Cardiac muscle cell (in vitro differentiated cells and primary cell): ENCODE results near the gene ABHD5. TPM values are rescaled to one million over a fixed set of nuclear protein-coding genes. Genes with fewer than 3 reads are reported as not detected.
A peak's percentile ranks its signal among the peaks of the same experiment; 100 is the strongest.

ENCODE experiments used
- DNase-seq, 2 donors: peaks; one replicate each; pipeline versions ENCODE4 v3.0.0 to v3.0.0-alpha.2; 2010 to 2017; ENCODE audit warnings: low read depth in 1 of 2, low spot score in 1 of 2
- H3K27ac ChIP-seq: fragments of 200-600 bp; sonication (generic); 2 replicates; pipeline ENCODE4 v1.5.1; 2016
- H3K27me3 ChIP-seq: fragments of 200-600 bp; sonication (generic); 2 replicates; pipeline ENCODE4 v1.6.0; 2016; ENCODE audit warnings: control low read depth
- H3K36me3 ChIP-seq: fragments of 200-600 bp; sonication (generic); 2 replicates; pipeline ENCODE4 v1.5.1; 2016; ENCODE audit warnings: control low read depth
- H3K4me1 ChIP-seq: fragments of 200-600 bp; sonication (generic); 2 replicates; pipeline ENCODE4 v1.8.1; 2017; ENCODE audit warnings: low read depth, mild to moderate bottlenecking, mixed run types
- H3K4me3 ChIP-seq: fragments of 200-600 bp; sonication (generic); 2 replicates; pipeline ENCODE4 v1.5.1; 2016; ENCODE audit warnings: mild to moderate bottlenecking
- H3K9me3 ChIP-seq: fragments of 200-600 bp; sonication (generic); 2 replicates; pipeline ENCODE4 v1.5.1; 2017; ENCODE audit warnings: low read depth, mild to moderate bottlenecking, control low read depth
- polyA plus RNA-seq: library from polyadenylated mRNA; unstranded; fragments of >200 nt; fragmentation: Nextera tagmentation; extraction: Ambion mirVana; gene quantifications from 2 replicates; pipeline ENCODE4 v1.2.1, GENCODE V29; 2016
- total RNA-seq: library from RNA; depleted of rRNA; stranded (reverse); fragments of >200 nt; gene quantifications from 2 replicates; pipeline ENCODE4 v1.2.3, GENCODE V29; 2016
- TF ChIP-seq, protein P1 (sequence below): IDR thresholded peaks from 2 replicates; pipeline ENCODE4 v1.5.1; 2012; ENCODE audit warnings: low read depth, mild to moderate bottlenecking, low read length

The ABHD5 gene
- total and polyA plus RNA-seq, 2 experiments from 2014 or later = 4.3 to 12.4 TPM

- no peak for DNase-seq
- no peaks in the 10 kb centered on the region for H3K9me3 ChIP-seq
- TF ChIP-seq, protein P1, sequence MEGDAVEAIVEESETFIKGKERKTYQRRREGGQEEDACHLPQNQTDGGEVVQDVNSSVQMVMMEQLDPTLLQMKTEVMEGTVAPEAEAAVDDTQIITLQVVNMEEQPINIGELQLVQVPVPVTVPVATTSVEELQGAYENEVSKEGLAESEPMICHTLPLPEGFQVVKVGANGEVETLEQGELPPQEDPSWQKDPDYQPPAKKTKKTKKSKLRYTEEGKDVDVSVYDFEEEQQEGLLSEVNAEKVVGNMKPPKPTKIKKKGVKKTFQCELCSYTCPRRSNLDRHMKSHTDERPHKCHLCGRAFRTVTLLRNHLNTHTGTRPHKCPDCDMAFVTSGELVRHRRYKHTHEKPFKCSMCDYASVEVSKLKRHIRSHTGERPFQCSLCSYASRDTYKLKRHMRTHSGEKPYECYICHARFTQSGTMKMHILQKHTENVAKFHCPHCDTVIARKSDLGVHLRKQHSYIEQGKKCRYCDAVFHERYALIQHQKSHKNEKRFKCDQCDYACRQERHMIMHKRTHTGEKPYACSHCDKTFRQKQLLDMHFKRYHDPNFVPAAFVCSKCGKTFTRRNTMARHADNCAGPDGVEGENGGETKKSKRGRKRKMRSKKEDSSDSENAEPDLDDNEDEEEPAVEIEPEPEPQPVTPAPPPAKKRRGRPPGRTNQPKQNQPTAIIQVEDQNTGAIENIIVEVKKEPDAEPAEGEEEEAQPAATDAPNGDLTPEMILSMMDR = no peak
- no peaks in the 10 kb centered on the region for H3K4me1 ChIP-seq
- H3K27ac ChIP-seq = no peak overlapping the region
- no peaks in the 10 kb centered on the region for H3K27me3 ChIP-seq
- H3K36me3 ChIP-seq = no peaks in the 10 kb centered on the region
- no peak overlapping the region for H3K4me3 ChIP-seq
Observed at GRCh38 chr3:43706342-43706741, 15.6 kb downstream of the ABHD5 start.

- no peak for DNase-seq
- Histone ChIP-seq H3K27me3 (no peaks in the 10 kb centered on the region), H3K9me3 (no peaks in the 10 kb centered on the region), H3K36me3 (peaks cover 1% of the 10 kb centered on the region), H3K27ac (no peak overlapping the region), H3K4me3 (no peak overlapping the region), H3K4me1 (no peaks in the 10 kb centered on the region)
- TF ChIP-seq, protein P1 = no peak
Observed at GRCh38 chr3:43707266-43707665, 16.5 kb downstream of the ABHD5 start.

GRCh38 chr3:43707998-43708397 lies 17.3 kb downstream of the ABHD5 start:
- no peaks in the 10 kb centered on the region for H3K27me3 ChIP-seq
- H3K36me3 ChIP-seq = peaks cover 8% of the 10 kb centered on the region
- H3K4me1 ChIP-seq = no peaks in the 10 kb centered on the region
- TF ChIP-seq, protein P1 = no peak
- H3K4me3 ChIP-seq = no peak overlapping the region
- peak in 1 of 2 donors; percentile 86 for DNase-seq
- no peaks in the 10 kb centered on the region for H3K9me3 ChIP-seq
- no peak overlapping the region for H3K27ac ChIP-seq

GRCh38 chr3:43709022-43709421 lies 18.3 kb downstream of the ABHD5 start:
- peak in 1 of 2 donors; percentile 80 for DNase-seq
- no peak overlapping the region for H3K4me3 ChIP-seq
- no peaks in the 10 kb centered on the region for H3K4me1 ChIP-seq
- no peaks in the 10 kb centered on the region for H3K27me3 ChIP-seq
- peaks cover 8% of the 10 kb centered on the region for H3K36me3 ChIP-seq
- H3K27ac ChIP-seq = no peak overlapping the region
- TF ChIP-seq, protein P1 = no peak
- H3K9me3 ChIP-seq = no peaks in the 10 kb centered on the region

GRCh38 chr3:43710607-43711006 lies 19.9 kb downstream of the ABHD5 start:
- H3K27me3 ChIP-seq = no peaks in the 10 kb centered on the region
- no peak for DNase-seq
- H3K9me3 ChIP-seq = no peaks in the 10 kb centered on the region
- TF ChIP-seq, protein P1 = no peak
- H3K4me1 ChIP-seq = no peaks in the 10 kb centered on the region
- H3K36me3 ChIP-seq = peaks cover 17% of the 10 kb centered on the region
- H3K27ac ChIP-seq = no peak overlapping the region
- H3K4me3 ChIP-seq = no peak overlapping the region

GRCh38 chr3:43718296-43718695 lies 27.6 kb downstream of the ABHD5 start:
- TF ChIP-seq, protein P1 = no peak
- Histone ChIP-seq H3K4me3 (no peak overlapping the region), H3K27ac (no peak overlapping the region), H3K36me3 (peaks cover 14% of the 10 kb centered on the region), H3K9me3 (no peaks in the 10 kb centered on the region), H3K27me3 (no peaks in the 10 kb centered on the region), H3K4me1 (no peaks in the 10 kb centered on the region)
- no peak for DNase-seq
